ENCODE results near the gene PIK3R2. TPM values are rescaled to one million over a fixed set of nuclear protein-coding genes. Genes with fewer than 3 reads are reported as not detected.
A peak's percentile ranks its signal among the peaks of the same experiment; 100 is the strongest.

PIK3R2 gene
- total and polyA plus RNA-seq, 4 donors, result 1.5 to 37.8 (median 7.7) TPM

GRCh38 chr19:18118420-18119012 is 34.4 kb upstream of the PIK3R2 start:
- no peak for TF ChIP-seq NR2F2 (IDR thresholded peaks at IDR 0.05)
- no peak for TF ChIP-seq FOXA1 (IDR thresholded peaks at IDR 0.05)
- TF ChIP-seq REST (IDR thresholded peaks at IDR 0.05), result no peak
- TF ChIP-seq SP1 (IDR thresholded peaks at IDR 0.05), result no peak
- TF ChIP-seq CTCF (IDR thresholded peaks at IDR 0.05; ENCODE audit: low read depth, low read length, missing input control), result no peak
- no peak for TF ChIP-seq RXRA (IDR thresholded peaks at IDR 0.05)
- no peak for TF ChIP-seq EGR1 (IDR thresholded peaks at IDR 0.05; ENCODE audit: low read depth in 2 of 2)
- no peak for TF ChIP-seq HNF4G (IDR thresholded peaks at IDR 0.05)
- no peak for TF ChIP-seq YY1 (IDR thresholded peaks at IDR 0.05)
- no peak for TF ChIP-seq HNF4A (conservative IDR thresholded peaks at IDR 0.05)
- TF ChIP-seq GABPA (IDR thresholded peaks at IDR 0.05 in 1 of 2, conservative IDR thresholded peaks at IDR 0.05 in 1 of 2), result no peak
- TF ChIP-seq, protein P1, sequence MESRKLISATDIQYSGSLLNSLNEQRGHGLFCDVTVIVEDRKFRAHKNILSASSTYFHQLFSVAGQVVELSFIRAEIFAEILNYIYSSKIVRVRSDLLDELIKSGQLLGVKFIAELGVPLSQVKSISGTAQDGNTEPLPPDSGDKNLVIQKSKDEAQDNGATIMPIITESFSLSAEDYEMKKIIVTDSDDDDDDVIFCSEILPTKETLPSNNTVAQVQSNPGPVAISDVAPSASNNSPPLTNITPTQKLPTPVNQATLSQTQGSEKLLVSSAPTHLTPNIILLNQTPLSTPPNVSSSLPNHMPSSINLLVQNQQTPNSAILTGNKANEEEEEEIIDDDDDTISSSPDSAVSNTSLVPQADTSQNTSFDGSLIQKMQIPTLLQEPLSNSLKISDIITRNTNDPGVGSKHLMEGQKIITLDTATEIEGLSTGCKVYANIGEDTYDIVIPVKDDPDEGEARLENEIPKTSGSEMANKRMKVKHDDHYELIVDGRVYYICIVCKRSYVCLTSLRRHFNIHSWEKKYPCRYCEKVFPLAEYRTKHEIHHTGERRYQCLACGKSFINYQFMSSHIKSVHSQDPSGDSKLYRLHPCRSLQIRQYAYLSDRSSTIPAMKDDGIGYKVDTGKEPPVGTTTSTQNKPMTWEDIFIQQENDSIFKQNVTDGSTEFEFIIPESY (IDR thresholded peaks at IDR 0.05), result no peak
- TF ChIP-seq JUND (IDR thresholded peaks at IDR 0.05), result no peak
- no peak for TF ChIP-seq TAF1 (conservative IDR thresholded peaks at IDR 0.05)
- TF ChIP-seq RAD21 (IDR thresholded peaks at IDR 0.05), result no peak
- no peak for TF ChIP-seq MAX (IDR thresholded peaks at IDR 0.05)
- peaks cover 5 to 41% (median 25%) of the 10 kb centered on the region in 4 donors for H3K4me1 ChIP-seq (ENCODE audit: control insufficient read depth in 4 of 4, insufficient read depth in 4 of 4, low read length in 3 of 4)

More at GRCh38 chr19:18118420-18119012, 34.4 kb upstream of the PIK3R2 start:
- no peak for DNase-seq (ENCODE audit: low spot score)
- Histone ChIP-seq H3K9me3 (ENCODE audit: control insufficient read depth in 4 of 4, low read length in 3 of 4) (no peaks in the 10 kb centered on the region), H3K27ac (ENCODE audit: low read depth in 1 of 2, low read length in 2 of 2) (peak overlapping the region; percentile 38 to 56), H3K36me3 (ENCODE audit: control insufficient read depth in 4 of 4, insufficient read depth in 3 of 4, low read depth in 1 of 4, low read length in 3 of 4) (peaks cover 3 to 17% (median 8%) of the 10 kb centered on the region in 4 donors), H3K9ac (ENCODE audit: low read depth in 1 of 2, low read length in 2 of 2) (peak overlapping the region; percentile 39 to 64), H3K4me3 (ENCODE audit: low read depth in 1 of 3, low read length in 3 of 3) (peak overlapping the region in 2 of 3 donors; percentile 13 to 73), H3K27me3 (ENCODE audit: control insufficient read depth in 4 of 4, insufficient read depth in 4 of 4, low read length in 3 of 4) (no peaks in the 10 kb centered on the region)
- WGBS, result 43% methylated on average over 14 of the region's 14 CpGs
